WERI-Rb-1 (cell line): ENCODE results near the gene TRUB2.
"Not testable (repeated sequence)": the region's sequence is repeated elsewhere in the genome, so short reads cannot be mapped to it uniquely, and the experiment has no call there.

Source experiments
- DNase-seq: peaks from one replicate; pipeline ENCODE4 v3.0.0-alpha.2; 2020
- H3K27ac ChIP-seq: fragments of 250-450 bp; sonication (Bioruptor Pico); 2 replicates; pipeline ENCODE4 v1.5.1; 2020; ENCODE audit warnings: mild to moderate bottlenecking, moderate library complexity
- H3K27me3 ChIP-seq: fragments of 250-450 bp; sonication (Bioruptor Pico); 2 replicates; pipeline ENCODE4 v1.5.1; 2021; ENCODE audit warnings: mild to moderate bottlenecking, low read depth, moderate library complexity; ENCODE audit not compliant: insufficient read depth, severe bottlenecking
- H3K36me3 ChIP-seq: fragments of 250-450 bp; sonication (Bioruptor Pico); 2 replicates; pipeline ENCODE4 v1.5.1; 2020; ENCODE audit warnings: mild to moderate bottlenecking, moderate library complexity
- H3K4me3 ChIP-seq: 2 replicates; pipeline ENCODE4 v1.5.1; 2011; ENCODE audit warnings: low read depth, mild to moderate bottlenecking, control low read depth, low read length
- H3K9me3 ChIP-seq: fragments of 250-450 bp; sonication (Bioruptor Pico); 2 replicates; pipeline ENCODE4 v1.5.1; 2021; ENCODE audit warnings: mild to moderate bottlenecking, moderate library complexity; ENCODE audit not compliant: severe bottlenecking
- CTCF ChIP-seq: IDR thresholded peaks from 2 replicates; pipeline ENCODE4 v1.5.1; 2011; ENCODE audit warnings: low read depth, mild to moderate bottlenecking, control low read depth, inconsistent platforms, low read length

TRUB2 gene

GRCh38 chr9:128339761-128340690 lies 17.8 kb upstream of the TRUB2 start, which contains the start of gene SLC27A4:
Gene SLC27A4, plus strand, starts transcription at chr9:128340527. Its CDS starts 2,606 bp downstream, at chr9:128343133.
- peak; percentile 83 for DNase-seq
- no peaks in the 10 kb centered on the region for H3K27me3 ChIP-seq

GRCh38 chr9:128338852-128339614 lies 16.8 kb upstream of the TRUB2 start:
- DNase-seq, H3K4me3 ChIP-seq, H3K27me3 ChIP-seq, H3K9me3 ChIP-seq, H3K27ac ChIP-seq: not testable (repeated sequence)
- peaks cover 10% of the 10 kb centered on the region for H3K36me3 ChIP-seq

More at GRCh38 chr9:128339761-128340690, 17.8 kb upstream of the TRUB2 start, which contains the start of gene SLC27A4:
- Histone ChIP-seq H3K27ac (peak within 1 kb of the TSS; percentile 54), H3K9me3 (no peaks in the 10 kb centered on the region), H3K36me3 (peaks cover 20% of the 10 kb centered on the region), H3K4me3 (peak within 1 kb of the TSS; percentile 84)
- TF ChIP-seq CTCF: no peak

- no peak overlapping the region for H3K27ac ChIP-seq
- no peak for TF ChIP-seq CTCF
- no peak for DNase-seq
Measured at GRCh38 chr9:128337936-128338335, 15.7 kb upstream of the TRUB2 start.

GRCh38 chr9:128335914-128336313 lies 13.7 kb upstream of the TRUB2 start:
- no peak overlapping the region for H3K27ac ChIP-seq
- H3K36me3 ChIP-seq: peaks cover 19% of the 10 kb centered on the region
- H3K27me3 ChIP-seq: no peaks in the 10 kb centered on the region
- H3K4me3 ChIP-seq: no peak overlapping the region
- no peak for TF ChIP-seq CTCF
- no peaks in the 10 kb centered on the region for H3K9me3 ChIP-seq
- DNase-seq: no peak

More at GRCh38 chr9:128337936-128338335, 15.7 kb upstream of the TRUB2 start:
- no peaks in the 10 kb centered on the region for H3K9me3 ChIP-seq
- no peaks in the 10 kb centered on the region for H3K27me3 ChIP-seq
- no peak overlapping the region for H3K4me3 ChIP-seq
- H3K36me3 ChIP-seq: peaks cover 10% of the 10 kb centered on the region

- no peak overlapping the region for H3K4me3 ChIP-seq
- no peak for TF ChIP-seq CTCF
- no peak overlapping the region for H3K27ac ChIP-seq
- peaks cover 20% of the 10 kb centered on the region for H3K36me3 ChIP-seq
- no peaks in the 10 kb centered on the region for H3K9me3 ChIP-seq
- no peaks in the 10 kb centered on the region for H3K27me3 ChIP-seq
- no peak for DNase-seq
Measured at GRCh38 chr9:128335161-128335560, 12.9 kb upstream of the TRUB2 start.

GRCh38 chr9:128333451-128333869 lies 11.2 kb upstream of the TRUB2 start:
- no peak for DNase-seq
- H3K4me3 ChIP-seq: no peak overlapping the region
- no peaks in the 10 kb centered on the region for H3K27me3 ChIP-seq
- peaks cover 32% of the 10 kb centered on the region for H3K36me3 ChIP-seq
- TF ChIP-seq CTCF: no peak
- H3K9me3 ChIP-seq: no peaks in the 10 kb centered on the region
- H3K27ac ChIP-seq: no peak overlapping the region
